PC-9 (cell line): ENCODE results near the gene PTPRA. TPM values are rescaled to one million over a fixed set of nuclear protein-coding genes. Genes with fewer than 3 reads are reported as not detected.
"Not testable (repeated sequence)": the region's sequence is repeated elsewhere in the genome, so short reads cannot be mapped to it uniquely, and the experiment has no call there.

Experiments used
- BruUV-seq: library from RNA; stranded (reverse); fragments of 400-500 nt; replicated peaks from 2 replicates; lab custom pipeline; 2021; lab: Mats Ljungman, UMichigan
- CTCF ChIA-PET: fragments of 300-600 bp; sonication (Branson Sonifier 250); formaldehyde crosslinking; loops from one replicate; lab custom pipeline; 2022; ENCODE audit warnings: antibody characterized with exemption; lab: Charles Lee
- POLR2A ChIA-PET: fragments of 300-600 bp; sonication (Branson Sonifier 250); formaldehyde crosslinking; loops from one replicate; lab custom pipeline; 2022; ENCODE audit warnings: antibody characterized with exemption; ENCODE audit not compliant: unreplicated experiment; lab: Charles Lee
- DNase-seq, 2 experiments: peaks; one replicate each; pipeline versions ENCODE4 v3.0.0 to v3.0.0-alpha.2; 2015 to 2022; ENCODE audit warnings: mixed read lengths in 1 of 2
- H2AFZ ChIP-seq: fragments of 200-600 bp; sonication (generic); 2 replicates; pipeline ENCODE4 v1.8.1; 2017; ENCODE audit warnings: antibody characterized with exemption
- H3F3A ChIP-seq: fragments of 200-600 bp; sonication (generic); 2 replicates; pipeline ENCODE4 v1.8.1; 2017; ENCODE audit warnings: antibody characterized with exemption, mild to moderate bottlenecking, low read depth; ENCODE audit not compliant: insufficient read depth
- H3K27ac ChIP-seq: fragments of 200-600 bp; sonication (generic); 2 replicates; pipeline ENCODE4 v1.6.1; 2016; ENCODE audit warnings: mixed run types
- H3K27me3 ChIP-seq: fragments of 200-600 bp; sonication (generic); 2 replicates; pipeline ENCODE4 v1.6.1; 2016; ENCODE audit warnings: low read depth, mixed run types; ENCODE audit not compliant: insufficient read depth
- H3K36me3 ChIP-seq: fragments of 200-600 bp; sonication (generic); 2 replicates; pipeline ENCODE4 v1.6.1; 2016; ENCODE audit warnings: low read depth, mixed run types
- H3K4me1 ChIP-seq: fragments of 200-600 bp; sonication (generic); replicated peaks from 2 replicates; pipeline ENCODE4 v1.6.1; 2016; ENCODE audit warnings: mixed run types; ENCODE audit not compliant: insufficient read depth
- H3K4me2 ChIP-seq: fragments of 200-600 bp; sonication (generic); 2 replicates; pipeline ENCODE4 v1.6.1; 2017; ENCODE audit warnings: mixed run types
- H3K4me3 ChIP-seq: fragments of 200-600 bp; sonication (generic); 2 replicates; pipeline ENCODE4 v1.6.1; 2016; ENCODE audit warnings: mixed run types
- H3K79me2 ChIP-seq: fragments of 200-600 bp; sonication (generic); 2 replicates; pipeline ENCODE4 v1.6.1; 2017; ENCODE audit warnings: low read depth, mixed run types
- H3K9me2 ChIP-seq: fragments of 200-600 bp; sonication (generic); 2 replicates; pipeline ENCODE4 v1.8.1; 2017; ENCODE audit warnings: mild to moderate bottlenecking; ENCODE audit not compliant: insufficient read depth
- H3K9me3 ChIP-seq: fragments of 200-600 bp; sonication (generic); 2 replicates; pipeline ENCODE4 v1.8.1; 2016; ENCODE audit warnings: low read depth; ENCODE audit not compliant: insufficient read depth
- H4K20me1 ChIP-seq: fragments of 200-600 bp; sonication (generic); 2 replicates; pipeline ENCODE4 v1.8.1; 2017; ENCODE audit not compliant: insufficient read depth
- EZH2 ChIP-seq: fragments of 200-600 bp; sonication (generic); IDR thresholded peaks from 2 replicates; pipeline ENCODE4 v1.8.0; 2017; ENCODE audit warnings: antibody characterized with exemption, low read depth
- intact Hi-C: fragments of 100-400 bp; cut with micrococcal nuclease; formaldehyde crosslinking; loops from one replicate; pipeline ENCODE4 v1.10.0; 2022; ENCODE audit not compliant: unreplicated experiment
- total RNA-seq: library from RNA; stranded (reverse); gene quantifications from 2 replicates; pipeline ENCODE4 v1.2.3, GENCODE V29; 2021
- TF ChIP-seq, protein P1 (sequence below): fragments of 200-600 bp; sonication (generic); conservative IDR thresholded peaks from 2 replicates; pipeline ENCODE4 v1.6.1; 2017; ENCODE audit warnings: mixed run types, antibody characterized with exemption, mild to moderate bottlenecking, moderate library complexity

The PTPRA gene
- total RNA-seq, 1 experiment from 2014 or later: 48.8 TPM

DNA sequence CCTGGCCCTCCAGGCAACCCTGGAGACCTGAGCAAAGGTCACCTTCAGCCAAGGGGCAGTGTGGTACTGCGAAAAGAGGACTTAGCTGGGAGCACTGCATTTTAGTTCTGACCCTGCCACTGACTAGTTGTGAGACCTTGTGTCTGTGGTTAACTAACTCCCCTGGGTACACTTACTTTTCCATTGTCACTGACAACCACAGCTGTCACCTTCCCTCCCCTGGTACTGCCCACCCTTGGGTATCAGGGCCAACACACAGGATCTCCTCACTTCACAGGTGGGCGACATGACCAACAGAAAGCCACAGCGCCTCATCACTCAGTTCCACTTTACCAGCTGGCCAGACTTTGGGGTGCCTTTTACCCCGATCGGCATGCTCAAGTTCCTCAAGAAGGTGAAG lies 148.5 kb downstream of the PTPRA start:
- Histone ChIP-seq H2AFZ (no peak overlapping the region), H3K9me3 (no peaks in the 10 kb centered on the region), H3K4me1 (no peaks in the 10 kb centered on the region), H4K20me1 (no peaks in the 10 kb centered on the region), H3K4me2 (no peak overlapping the region), H3K27ac (no peak overlapping the region), H3K27me3 (no peaks in the 10 kb centered on the region), H3K36me3 (peaks cover 8% of the 10 kb centered on the region; the same call in 1 of the 2 replicates), H3K4me3 (no peak overlapping the region), H3K9me2 (no peaks in the 10 kb centered on the region), H3F3A (no peaks in the 10 kb centered on the region), H3K79me2 (no peaks in the 10 kb centered on the region)
- intact Hi-C loops: no loop called here
- ChIA-PET CTCF (no interaction called here), POLR2A (no interaction called here)
- TF ChIP-seq, protein P1, sequence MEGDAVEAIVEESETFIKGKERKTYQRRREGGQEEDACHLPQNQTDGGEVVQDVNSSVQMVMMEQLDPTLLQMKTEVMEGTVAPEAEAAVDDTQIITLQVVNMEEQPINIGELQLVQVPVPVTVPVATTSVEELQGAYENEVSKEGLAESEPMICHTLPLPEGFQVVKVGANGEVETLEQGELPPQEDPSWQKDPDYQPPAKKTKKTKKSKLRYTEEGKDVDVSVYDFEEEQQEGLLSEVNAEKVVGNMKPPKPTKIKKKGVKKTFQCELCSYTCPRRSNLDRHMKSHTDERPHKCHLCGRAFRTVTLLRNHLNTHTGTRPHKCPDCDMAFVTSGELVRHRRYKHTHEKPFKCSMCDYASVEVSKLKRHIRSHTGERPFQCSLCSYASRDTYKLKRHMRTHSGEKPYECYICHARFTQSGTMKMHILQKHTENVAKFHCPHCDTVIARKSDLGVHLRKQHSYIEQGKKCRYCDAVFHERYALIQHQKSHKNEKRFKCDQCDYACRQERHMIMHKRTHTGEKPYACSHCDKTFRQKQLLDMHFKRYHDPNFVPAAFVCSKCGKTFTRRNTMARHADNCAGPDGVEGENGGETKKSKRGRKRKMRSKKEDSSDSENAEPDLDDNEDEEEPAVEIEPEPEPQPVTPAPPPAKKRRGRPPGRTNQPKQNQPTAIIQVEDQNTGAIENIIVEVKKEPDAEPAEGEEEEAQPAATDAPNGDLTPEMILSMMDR: no peak
- BruUV-seq: no TSS peak
- DNase-seq: no peak

DNA sequence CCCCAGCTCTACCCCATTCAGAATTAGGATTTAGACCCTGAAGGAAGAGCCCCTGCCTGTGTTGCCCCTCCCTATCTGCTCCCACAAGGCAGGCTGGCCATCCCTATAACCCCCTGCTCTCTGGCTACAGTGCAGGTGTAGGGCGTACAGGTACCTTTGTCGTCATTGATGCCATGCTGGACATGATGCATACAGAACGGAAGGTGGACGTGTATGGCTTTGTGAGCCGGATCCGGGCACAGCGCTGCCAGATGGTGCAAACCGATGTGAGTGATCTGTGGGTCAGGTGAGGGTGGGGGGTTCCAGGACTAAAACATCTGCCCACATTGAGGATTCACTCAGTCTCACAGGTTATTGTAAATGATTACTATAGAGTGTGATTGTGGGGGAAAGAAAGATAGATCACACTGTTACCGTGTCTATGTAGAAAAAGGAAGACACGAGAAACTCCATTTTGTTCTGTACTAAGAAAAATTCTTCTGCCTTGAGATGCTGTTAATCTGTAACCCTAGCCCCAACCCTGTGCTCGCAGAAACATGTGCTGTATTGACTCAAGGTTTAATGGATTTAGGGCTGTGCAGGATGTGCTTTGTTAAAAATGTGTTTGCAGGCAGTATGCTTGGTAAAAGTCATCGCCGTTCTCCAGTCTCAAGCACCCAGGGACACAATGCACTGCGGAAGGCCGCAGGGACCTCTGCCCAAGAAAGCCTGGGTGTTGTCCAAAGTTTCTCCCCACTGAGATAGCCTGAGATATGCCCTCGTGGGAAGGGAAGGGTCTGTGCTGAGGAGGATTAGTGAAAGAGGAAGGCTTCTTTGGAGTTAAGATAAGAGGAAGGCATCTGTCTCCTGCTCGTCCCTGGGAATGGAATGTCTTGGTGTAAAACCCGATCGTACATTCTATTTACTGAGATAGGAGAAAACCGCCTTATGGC lies 149.5 kb downstream of the PTPRA start:
- BruUV-seq, H3K9me2 ChIP-seq, H3K9me3 ChIP-seq, H3K4me2 ChIP-seq, H3F3A ChIP-seq, DNase-seq, CTCF ChIA-PET, H3K36me3 ChIP-seq, POLR2A ChIA-PET, H2AFZ ChIP-seq, H3K4me3 ChIP-seq, H3K27me3 ChIP-seq, H3K79me2 ChIP-seq, intact Hi-C loops, H3K27ac ChIP-seq, H4K20me1 ChIP-seq, H3K4me1 ChIP-seq: not testable (repeated sequence)

DNA sequence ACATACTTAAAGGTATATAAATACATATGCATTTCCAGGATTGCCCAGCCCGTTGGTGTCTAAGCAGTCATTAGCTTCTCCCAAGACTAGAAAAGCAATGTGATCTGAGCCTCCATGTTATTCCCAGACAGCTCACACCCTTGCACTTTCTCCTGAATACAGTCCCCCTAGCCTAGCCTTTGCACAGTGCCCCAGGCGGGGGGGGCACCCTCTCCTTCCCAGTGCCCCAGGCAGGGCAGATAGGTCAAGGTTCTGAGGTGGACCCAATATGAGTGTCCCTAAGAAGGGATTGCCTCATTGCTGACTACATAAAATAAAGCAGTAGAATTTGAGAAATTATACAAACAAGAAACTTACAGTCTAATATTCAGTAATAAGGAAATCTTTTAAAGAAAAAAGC lies 154.7 kb downstream of the PTPRA start:
- H4K20me1 ChIP-seq: no peaks in the 10 kb centered on the region
- BruUV-seq: no TSS peak
- no peaks in the 10 kb centered on the region for H3K9me2 ChIP-seq
- no peaks in the 10 kb centered on the region for H3K79me2 ChIP-seq
- no peak overlapping the region for H3K4me2 ChIP-seq
- no peak overlapping the region for H3K27ac ChIP-seq
- no peak for TF ChIP-seq EZH2
- TF ChIP-seq, protein P1: no peak
- ChIA-PET CTCF (no interaction called here), POLR2A (no interaction called here)
- H3K4me1 ChIP-seq: no peaks in the 10 kb centered on the region
- no peaks in the 10 kb centered on the region for H3K9me3 ChIP-seq
- no peak overlapping the region for H3K4me3 ChIP-seq
- H3K27me3 ChIP-seq: no peaks in the 10 kb centered on the region
- H3F3A ChIP-seq: no peaks in the 10 kb centered on the region
- H3K36me3 ChIP-seq: no peaks in the 10 kb centered on the region; the same call in 1 of the 2 replicates
- no peak overlapping the region for H2AFZ ChIP-seq
- no peak for DNase-seq
- intact Hi-C loops: no loop called here
